GM18873 (cell line): ENCODE results near the gene LSM7.
"Not testable (repeated sequence)": the region's sequence is repeated elsewhere in the genome, so short reads cannot be mapped to it uniquely, and the experiment has no call there.

Experiments
- ATAC-seq: cut with Tn5 transposase; IDR thresholded peaks from one replicate; pipeline ENCODE4 v1.9.1; 2021; ENCODE audit warnings: mild to moderate bottlenecking, moderate library complexity, moderate number of reproducible peaks; ENCODE audit not compliant: unreplicated experiment, low FRiP score

Gene LSM7

GRCh38 chr19:2355168-2356035 lies 27.0 kb upstream of the LSM7 start:
- no peak for ATAC-seq

- no peak for ATAC-seq
Measured at GRCh38 chr19:2354670-2355069, 26.3 kb upstream of the LSM7 start.

GRCh38 chr19:2353887-2354592 lies 25.7 kb upstream of the LSM7 start:
- no peak for ATAC-seq

- no peak for ATAC-seq
Measured at GRCh38 chr19:2353159-2353886, 24.9 kb upstream of the LSM7 start.

GRCh38 chr19:2352121-2352520 lies 23.7 kb upstream of the LSM7 start:
- ATAC-seq: no peak

GRCh38 chr19:2351591-2351990 lies 23.2 kb upstream of the LSM7 start:
- ATAC-seq: no peak

GRCh38 chr19:2350656-2351055 lies 22.3 kb upstream of the LSM7 start:
- no peak for ATAC-seq

GRCh38 chr19:2349818-2350217 lies 21.4 kb upstream of the LSM7 start:
- not testable (repeated sequence) for ATAC-seq

GRCh38 chr19:2345794-2346663 lies 17.6 kb upstream of the LSM7 start:
- no peak for ATAC-seq

GRCh38 chr19:2345076-2345475 lies 16.7 kb upstream of the LSM7 start:
- no peak for ATAC-seq

GRCh38 chr19:2344381-2344870 lies 16.0 kb upstream of the LSM7 start:
- no peak for ATAC-seq

- no peak for ATAC-seq
Measured at GRCh38 chr19:2343289-2343982, 15.1 kb upstream of the LSM7 start.

GRCh38 chr19:2342656-2343288 lies 14.4 kb upstream of the LSM7 start:
- ATAC-seq: no peak

- ATAC-seq: no peak
Measured at GRCh38 chr19:2341982-2342381, 13.6 kb upstream of the LSM7 start.

- ATAC-seq: no peak
Measured at GRCh38 chr19:2341244-2341751, 12.9 kb upstream of the LSM7 start.

- ATAC-seq: no peak
Measured at GRCh38 chr19:2340496-2341243, 12.3 kb upstream of the LSM7 start.

- ATAC-seq: no peak
Measured at GRCh38 chr19:2339644-2340310, 11.4 kb upstream of the LSM7 start.
